ENCODE results near the gene WDR73. TPM values are rescaled to one million over a fixed set of nuclear protein-coding genes. Genes with fewer than 3 reads are reported as not detected.
"Not testable (repeated sequence)": the region's sequence is repeated elsewhere in the genome, so short reads cannot be mapped to it uniquely, and the experiment has no call there.

Gene WDR73
- total RNA-seq, 1 donor from 2014 or later, result 15.3 TPM

DNA sequence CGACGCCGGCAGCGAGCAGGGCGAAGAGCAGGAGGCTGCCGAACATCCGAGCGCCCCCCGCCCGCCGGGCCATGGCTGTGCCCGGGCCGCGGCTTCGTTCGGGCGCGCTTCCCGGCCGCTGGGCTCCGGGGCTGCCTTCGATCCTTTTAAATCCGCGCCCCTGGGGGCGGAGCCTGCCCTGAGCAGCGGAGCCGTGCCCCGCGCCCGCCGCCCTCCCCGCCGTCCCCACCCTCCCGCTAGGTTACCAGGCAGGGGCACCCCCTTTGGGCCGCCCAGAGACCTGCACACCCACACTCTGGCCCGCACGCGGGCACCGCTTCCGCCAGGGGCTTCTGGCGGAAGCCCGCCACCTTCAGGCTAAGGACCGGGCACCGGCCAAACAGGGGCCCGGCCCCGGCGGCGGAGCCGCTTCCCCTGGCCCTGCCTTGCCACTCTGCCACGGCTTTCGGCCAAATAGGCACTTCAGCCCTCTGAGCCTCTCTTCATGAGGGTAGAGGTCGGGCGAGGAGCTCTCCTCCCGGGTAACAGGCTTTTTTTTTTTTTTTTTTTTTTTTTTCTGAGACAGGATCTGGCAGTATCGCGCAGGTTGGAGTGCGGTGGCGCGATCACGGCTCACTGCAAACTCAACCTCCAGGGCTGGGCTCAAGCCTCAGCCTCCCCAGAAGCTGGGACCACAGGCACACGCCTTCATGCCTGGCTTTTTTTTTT lies 4.2 kb upstream of the WDR73 start, which contains the start of gene NMB:
NMB (minus strand) TSS at position 120 of the 708 bp plus-strand sequence; CDS start at position 73, 47 bp downstream.
- no peak for DNase-seq (ENCODE audit: extremely low read depth, low read depth, low spot score)

DNA sequence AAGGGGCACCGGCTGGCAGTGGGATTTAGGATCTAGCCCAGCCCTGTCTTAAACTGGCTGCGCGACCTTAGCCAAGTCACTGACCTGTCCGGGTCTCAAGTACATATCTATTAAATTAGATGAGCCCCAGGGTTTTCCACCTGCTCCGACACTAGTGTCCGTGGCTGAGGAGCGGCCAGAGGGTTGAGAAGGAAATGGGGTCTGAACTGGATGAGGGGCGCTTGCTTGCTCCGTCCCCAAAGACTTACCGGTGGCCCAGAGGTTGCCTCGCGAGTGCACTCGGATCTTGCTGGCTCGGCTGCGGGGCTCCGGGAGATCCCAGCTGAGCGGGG lies 3.6 kb upstream of the WDR73 start:
- no peak for DNase-seq (ENCODE audit: extremely low read depth, low read depth, low spot score)

DNA sequence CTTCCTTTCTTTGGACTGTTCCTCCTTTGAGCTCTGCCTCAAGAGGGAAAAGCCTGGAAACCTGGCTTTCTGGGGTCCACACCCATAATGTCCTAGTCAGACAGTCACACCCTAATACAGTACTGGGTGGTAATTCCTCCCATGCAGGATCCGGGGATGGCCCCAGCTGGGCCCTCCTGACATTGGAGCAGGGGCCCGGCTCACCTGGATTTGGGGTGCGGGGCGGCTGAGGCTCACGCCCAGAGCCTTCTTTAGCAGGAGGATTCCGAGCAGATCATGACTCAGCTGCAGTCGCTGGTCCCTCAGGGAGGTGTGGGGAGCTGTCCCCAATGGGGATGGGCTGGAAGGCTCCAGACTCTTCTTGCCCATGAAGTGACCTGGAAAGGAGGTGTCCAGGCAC lies 2.9 kb upstream of the WDR73 start:
- no peak for DNase-seq (ENCODE audit: extremely low read depth, low read depth, low spot score)

DNA sequence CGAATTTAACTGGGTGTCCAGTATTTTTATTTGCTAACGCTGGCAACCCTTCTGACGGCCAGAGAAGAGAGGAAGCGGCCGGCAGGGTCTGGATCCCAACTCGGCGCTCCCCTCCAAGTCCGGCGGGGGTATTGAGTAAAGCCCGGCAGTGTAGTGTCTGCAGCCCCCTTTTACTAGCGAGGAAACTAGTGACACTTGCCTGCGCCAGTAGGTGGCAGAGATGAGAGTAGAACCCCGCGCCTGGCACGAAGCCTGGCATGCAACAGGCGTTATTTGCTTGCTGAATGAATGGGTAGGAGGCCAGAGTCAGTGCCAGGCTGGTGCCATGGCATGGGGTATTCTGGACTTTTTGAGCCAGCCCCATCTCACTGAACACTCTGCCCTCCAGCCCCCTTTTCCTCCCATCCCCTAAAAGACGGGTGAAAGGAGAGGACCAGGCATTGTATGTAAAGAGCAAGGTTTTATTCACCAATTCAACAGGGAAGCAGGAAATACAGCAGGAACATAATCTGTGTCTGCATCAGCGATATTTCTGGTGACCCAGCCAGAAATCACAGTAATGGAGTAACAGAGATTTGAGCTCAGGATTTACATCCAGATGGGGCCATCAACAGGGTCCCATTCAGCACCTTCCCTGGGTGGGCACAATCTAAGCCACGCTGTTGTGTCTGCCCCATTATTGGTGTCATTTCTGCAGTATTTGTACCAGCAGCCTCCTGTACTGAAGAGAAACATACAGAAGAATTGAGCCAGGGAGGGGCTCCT lies 788 bp upstream of the WDR73 start:
- DNase-seq (ENCODE audit: extremely low read depth, low read depth, low spot score), result no peak

DNA sequence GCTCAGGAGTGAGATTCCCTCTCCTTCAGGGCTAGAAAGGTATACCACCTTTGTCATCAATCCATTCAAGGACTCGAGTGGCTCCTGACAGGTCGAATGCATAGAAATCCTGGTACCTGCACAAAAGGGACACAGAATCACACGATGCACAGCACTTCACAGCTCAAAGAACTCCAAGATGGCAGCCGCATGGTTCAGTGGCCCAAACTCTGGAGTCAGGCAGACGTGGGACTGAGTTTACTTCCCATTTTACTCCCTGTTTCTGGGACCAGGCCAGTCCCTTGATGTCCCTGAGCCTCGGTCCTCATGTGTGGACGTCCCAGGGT lies 536 bp downstream of the WDR73 start:
- no peak for DNase-seq (ENCODE audit: extremely low read depth, low read depth, low spot score)

DNA sequence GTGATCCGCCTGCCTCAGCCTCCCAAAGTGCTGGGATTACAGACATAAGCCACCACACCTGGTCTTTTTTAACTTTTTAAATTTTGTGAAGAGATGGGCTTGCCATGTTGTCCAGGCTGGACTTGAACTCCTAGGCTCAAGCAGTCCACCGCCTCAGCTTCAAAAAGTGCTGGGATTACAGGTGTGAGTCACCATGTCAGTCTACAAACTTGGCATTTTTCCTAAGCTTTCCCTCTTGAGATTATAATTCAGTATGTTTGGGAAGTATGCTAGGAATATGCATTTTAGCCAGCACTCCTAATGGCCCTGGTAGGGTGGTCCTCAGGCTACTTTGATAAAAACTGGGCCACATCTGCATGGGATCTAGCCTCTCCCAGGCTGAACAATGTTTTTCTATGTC lies 4.4 kb downstream of the WDR73 start:
- DNase-seq (ENCODE audit: extremely low read depth, low read depth, low spot score), result no peak

DNA sequence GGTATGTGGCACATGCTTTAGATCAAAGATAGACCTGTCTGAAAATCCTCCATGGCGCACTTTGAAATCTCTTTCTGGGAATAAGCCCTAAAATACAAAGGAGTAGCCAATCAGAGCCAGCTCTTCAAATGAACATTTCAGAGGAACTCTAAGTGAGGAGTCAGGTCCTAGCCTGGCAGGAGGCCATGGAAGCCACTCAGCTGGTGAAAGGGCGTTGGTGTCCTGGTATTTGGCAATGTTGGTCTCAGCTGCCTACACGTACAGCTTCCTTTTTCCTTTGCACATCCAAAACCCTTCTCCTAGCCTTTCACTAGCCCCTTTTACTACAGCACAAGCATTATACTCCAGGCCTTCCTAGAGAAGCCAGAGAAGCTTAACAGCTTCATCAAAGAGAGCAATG lies 5.5 kb downstream of the WDR73 start:
- no peak for DNase-seq (ENCODE audit: extremely low read depth, low read depth, low spot score)

DNA sequence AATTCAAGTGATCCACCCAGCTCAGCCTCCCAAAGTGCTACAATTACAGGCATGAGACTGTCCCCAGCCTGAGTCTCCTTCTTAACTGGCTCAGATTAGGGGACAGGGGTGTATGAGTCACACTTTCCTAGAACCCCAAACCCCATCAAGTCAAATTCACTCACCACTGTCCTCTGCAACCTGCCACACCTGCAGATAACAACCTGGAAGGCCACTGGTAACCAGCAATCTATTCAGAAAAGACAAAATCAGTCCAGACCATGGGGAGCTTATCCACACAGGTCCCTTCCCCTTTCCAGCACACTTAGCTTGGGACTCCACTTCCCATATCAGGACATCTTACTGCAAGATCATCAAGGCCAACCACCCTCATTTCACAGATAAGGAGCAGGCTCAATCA lies 6.4 kb downstream of the WDR73 start:
- no peak for DNase-seq (ENCODE audit: extremely low read depth, low read depth, low spot score)

DNA sequence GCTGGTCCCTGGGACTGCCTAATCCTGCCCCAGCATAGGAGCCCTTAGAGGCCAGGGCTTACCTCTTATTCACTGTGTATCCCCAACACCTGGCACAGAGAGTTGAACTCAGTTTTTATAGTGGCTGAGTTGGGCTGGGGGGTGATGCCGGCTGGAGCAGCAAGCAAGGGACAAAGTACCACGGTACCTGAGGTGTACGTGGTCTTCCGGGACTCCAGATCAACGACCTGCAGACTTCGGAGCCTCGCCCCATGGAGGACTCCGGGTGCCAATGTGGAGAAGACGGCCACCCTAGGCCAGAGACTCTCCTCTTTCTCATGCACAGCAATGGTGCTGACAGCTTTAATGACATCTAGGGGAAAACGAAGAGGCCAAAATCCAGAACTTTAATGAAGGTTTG lies 8.1 kb downstream of the WDR73 start:
- no peak for DNase-seq (ENCODE audit: extremely low read depth, low read depth, low spot score)

DNA sequence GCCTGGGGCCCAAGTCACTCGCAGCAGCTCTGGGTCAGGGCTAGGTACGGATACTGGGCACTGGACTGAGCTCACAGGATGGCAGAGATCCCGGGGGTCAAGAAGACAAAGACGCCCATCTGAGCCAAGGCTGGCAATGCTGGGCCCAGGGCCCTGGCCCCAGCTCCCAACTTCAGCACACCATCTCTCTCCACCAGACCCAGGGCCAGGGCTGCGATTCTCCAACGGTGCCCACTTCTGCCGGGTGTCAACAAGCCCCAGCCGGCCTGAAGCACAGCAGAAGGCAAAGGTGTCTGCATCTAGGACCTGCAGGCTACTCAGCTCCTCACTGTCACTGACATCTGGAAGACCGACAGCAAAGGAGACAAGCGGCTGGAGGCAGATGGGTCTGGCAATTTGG lies 8.6 kb downstream of the WDR73 start:
- no peak for DNase-seq (ENCODE audit: extremely low read depth, low read depth, low spot score)

DNA sequence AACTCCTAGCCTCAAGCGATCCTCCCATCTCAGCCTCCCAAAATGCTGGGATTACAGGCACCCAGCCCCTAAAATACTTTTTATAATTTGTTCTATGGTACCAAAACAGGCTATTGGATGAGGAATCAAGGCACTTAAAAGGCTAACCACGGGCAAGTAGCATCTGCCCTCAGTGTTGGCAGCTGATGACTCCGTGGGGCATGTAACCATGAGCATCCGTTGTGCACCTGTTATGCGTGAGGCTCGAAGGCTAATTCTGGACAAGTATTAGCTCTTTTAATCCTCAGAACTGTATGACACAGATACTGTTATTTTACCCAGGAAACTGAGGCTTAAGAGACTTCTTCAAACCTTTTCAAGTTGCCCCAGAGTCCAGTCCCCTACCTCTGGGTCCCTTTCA lies 10.2 kb downstream of the WDR73 start:
- no peak for DNase-seq (ENCODE audit: extremely low read depth, low read depth, low spot score)

DNA sequence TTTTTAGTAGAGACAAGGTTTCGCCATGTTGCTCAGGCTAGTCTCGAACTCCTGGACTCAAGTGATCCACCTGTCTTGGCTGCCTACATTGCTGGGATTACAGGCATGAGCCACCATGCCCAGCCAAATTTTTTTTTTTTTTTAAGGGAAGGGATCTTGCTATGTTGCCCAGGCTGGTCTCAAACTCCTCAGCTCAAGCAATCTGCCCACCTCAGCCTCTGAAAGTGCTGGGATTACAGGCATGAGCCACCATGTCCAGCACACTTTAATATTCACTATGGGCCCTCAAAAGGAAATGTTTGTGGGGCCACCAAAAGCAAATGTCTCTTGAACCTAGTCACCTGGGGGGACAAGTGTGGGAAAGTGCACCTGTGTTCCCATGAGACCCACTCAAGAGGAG lies 11.4 kb downstream of the WDR73 start:
- DNase-seq (ENCODE audit: extremely low read depth, low read depth, low spot score), result not testable (repeated sequence)

DNA sequence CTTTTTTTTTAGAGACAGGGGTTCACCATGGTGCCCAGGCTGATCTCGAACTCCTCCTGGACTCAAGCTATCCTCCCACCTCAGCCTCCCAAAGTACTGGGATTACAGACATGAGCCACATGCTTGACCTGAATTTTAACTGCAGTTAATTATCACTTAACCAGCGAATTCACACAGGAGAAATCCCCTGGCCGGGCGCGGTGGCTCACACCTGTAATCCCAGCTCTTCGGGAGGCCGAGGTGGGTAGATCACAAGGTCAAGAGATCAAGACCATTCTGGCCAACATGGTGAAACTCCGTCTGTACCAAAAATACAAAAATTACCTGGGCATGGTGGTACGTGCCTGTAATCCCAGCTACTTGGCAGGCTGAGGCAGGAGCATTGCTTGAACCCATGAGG lies 12.2 kb downstream of the WDR73 start:
- not testable (repeated sequence) for DNase-seq (ENCODE audit: extremely low read depth, low read depth, low spot score)

DNA sequence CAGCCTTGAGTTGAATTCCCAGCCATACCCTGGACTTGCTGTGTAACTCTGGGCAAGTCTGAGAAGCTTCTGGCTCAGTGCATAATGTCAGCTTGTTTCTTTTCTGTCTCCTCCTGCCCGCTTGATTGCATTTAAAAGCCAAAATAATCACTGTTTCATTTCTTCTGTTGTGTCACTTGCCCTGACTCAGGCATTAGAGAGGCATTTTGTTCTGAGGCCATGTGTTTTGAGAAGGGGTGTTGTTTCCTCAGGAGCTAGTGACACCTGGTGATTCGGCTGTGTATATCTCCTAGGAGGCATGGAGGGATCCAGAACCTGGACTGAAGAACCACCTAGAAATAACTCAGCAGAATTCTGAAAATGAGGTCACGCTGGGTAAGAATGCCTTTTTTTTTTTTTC lies 16.0 kb downstream of the WDR73 start:
- DNase-seq (ENCODE audit: extremely low read depth, low read depth, low spot score), result no peak

DNA sequence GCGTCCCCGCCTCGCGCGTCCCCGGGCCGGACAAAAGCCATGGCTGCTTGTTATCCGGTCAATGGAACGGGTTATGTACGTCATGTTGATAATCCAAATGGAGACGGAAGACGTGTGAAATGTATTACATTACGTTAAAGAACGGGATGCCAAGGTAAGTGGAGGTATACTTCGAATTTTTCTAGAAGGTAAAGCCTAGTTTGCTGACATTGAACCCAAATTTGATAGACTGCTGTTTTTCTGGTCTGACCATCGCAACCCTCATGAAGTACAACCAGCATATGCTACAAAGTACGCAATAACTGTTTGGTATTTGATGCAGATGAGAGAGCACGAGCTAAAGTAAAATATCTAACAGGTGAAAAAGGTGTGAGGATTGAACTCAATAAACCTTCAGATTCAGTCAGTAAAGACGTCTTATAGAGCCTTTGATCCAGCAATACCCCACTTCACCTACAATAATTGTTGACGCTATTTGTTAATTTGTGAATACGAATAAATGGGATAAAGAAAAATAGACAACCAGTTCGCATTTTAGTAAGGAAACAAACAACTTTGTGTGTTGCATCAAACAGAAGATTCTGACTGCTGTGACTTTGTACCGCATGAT lies 19.8 kb downstream of the WDR73 start:
- no peak for DNase-seq (ENCODE audit: extremely low read depth, low read depth, low spot score)

DNA sequence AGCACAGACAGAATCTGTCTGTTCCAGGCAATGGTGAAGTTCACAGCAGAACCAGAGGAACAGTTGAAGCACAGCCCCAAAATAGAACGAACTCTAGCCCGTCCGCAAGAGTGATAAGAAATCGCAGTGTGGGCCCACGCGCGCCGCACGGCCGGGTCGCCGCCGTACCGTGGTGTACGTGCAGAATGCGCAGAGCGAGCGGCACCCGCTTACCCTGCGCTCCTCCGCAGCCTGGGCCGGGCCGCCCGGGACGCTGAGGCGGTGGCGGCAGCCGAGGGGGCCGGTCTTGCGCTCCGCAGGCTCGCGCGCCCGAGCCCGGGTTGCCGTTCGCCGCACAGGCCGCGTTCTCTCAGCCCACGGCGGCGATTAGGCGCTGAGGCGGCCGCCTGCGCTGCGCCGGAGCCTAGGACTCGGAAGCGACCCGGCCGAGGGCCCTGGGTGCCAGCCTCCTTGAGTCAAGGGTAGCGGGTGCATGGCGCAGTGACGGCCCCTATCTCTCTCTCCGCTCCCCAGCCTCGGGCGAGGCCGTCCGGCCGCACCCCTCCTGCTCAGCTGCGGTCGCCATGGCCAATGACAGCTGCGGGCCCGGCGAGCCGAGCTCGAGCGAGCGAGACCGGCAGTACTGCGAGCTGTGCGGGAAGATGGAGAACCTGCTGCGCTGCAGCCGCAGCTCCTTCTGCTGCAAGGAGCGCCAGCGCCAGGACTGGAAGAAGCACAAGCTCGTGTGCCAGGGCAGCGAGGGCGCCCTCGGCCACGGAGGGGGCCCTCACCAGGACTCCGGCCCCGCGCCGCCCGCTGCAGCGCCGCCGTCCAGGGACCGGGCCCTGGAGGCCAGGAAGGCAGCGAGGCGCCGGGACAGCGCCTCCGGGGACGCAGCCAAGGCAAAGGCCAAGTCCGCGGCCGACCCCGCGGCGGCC lies 20.5 kb downstream of the WDR73 start:
- no peak for DNase-seq (ENCODE audit: extremely low read depth, low read depth, low spot score)

DNA sequence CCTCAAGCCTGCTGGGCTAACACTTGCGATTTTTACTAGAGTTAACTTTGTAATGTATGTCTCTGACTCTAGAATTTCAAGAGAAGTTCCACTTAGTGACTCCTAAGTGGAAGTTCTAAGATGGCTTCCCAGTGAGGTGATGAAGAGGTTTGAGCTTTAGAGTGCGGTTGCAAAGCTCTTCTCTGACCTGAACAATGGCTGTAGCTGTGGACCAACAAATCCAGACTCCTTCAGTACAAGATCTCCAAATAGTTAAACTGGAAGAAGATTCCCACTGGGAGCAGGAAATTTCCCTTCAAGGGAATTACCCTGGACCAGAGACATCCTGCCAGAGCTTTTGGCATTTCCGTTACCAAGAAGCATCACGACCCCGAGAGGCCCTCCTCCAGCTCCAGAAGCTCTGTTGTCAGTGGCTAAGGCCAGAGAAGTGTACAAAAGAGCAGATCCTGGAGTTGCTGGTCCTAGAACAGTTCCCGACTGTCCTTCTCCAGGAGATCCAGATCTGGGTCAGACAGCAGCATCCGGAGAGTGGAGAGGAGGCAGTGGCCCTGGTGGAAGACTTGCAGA lies 22.3 kb downstream of the WDR73 start:
- DNase-seq (ENCODE audit: extremely low read depth, low read depth, low spot score), result no peak

DNA sequence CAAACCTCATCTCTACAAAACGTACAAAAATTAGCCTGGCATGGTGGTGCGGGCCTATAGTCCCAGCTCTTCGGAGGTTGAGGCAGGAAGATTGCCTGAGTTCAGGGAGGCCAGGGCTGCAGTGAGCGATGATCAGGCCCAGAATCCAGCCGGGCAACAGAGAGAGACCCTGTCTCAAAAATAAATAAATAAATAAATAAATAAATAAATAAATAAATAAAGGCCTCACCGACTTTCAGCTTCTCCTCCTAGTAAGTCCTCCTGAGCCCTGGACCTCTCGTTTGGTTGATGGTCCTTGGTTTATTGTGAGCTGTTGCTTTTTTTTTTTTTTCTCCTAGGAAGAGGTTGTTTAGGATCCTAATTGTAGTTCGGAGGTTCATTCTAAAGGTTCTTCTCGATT lies 25.1 kb downstream of the WDR73 start:
- DNase-seq (ENCODE audit: extremely low read depth, low read depth, low spot score), result no peak

DNA sequence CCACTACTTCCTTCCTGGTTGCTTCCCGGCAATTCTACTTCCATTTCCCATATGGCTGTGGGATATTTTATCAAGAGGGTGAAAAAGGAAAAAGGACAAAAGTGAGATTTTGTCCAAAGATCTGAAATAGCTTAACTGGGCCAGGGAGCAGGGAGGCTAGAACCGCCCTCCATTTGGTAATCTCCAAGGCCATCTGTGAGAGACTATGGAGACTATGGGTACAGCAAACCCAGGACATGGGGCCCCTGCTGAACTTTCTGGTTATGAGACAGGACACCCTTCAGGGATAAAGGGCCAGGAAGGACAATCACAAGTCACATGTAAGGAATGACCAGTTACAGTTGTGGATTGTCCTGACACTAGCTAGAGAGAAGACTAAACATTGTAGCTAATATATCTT lies 29.0 kb downstream of the WDR73 start:
- no peak for DNase-seq (ENCODE audit: extremely low read depth, low read depth, low spot score)

DNA sequence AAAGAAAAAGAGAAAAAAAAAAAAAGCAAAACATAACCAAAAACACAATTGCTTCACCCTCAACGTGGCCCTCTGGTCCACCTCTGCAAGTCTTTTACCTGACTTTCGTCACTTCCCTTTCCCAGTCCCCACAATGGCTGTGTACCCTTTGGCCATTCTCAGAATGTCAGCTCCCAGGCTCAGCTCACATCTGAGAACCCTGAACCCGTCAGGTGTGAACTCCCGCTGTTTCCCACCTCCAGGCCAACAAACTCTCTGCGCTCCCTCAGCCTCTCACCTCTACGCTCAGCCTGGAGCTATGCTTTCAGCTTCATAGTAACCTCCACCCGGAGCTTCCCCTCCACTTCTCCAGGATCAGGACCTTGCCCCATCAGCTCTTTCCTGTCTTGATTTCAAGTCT lies 29.7 kb downstream of the WDR73 start:
- DNase-seq (ENCODE audit: extremely low read depth, low read depth, low spot score), result no peak

Data from glomerular endothelial cell (primary cell).